Endometrial microvascular endothelial cells (primary cell): ENCODE measurements around the gene ZNF239. TPM values are rescaled to one million over a fixed set of nuclear protein-coding genes. Genes with fewer than 3 reads are reported as not detected.
"Not testable (repeated sequence)": the region's sequence is repeated elsewhere in the genome, so short reads cannot be mapped to it uniquely, and the experiment has no call there.

Experiments used
- in situ Hi-C: cut with HindIII; loops from 2 replicates; pipeline ENCODE4 v1.10.0; 2017; ENCODE audit warnings: low sequenced_read_pairs, low pct_unique_long_range_greater_than_20kb; ENCODE audit errors: inconsistent ontology term
- total RNA-seq: library from RNA; depleted of rRNA; stranded (reverse); fragments of >200 nt; gene quantifications from one replicate; pipeline ENCODE4 v1.2.3, GENCODE V29; 2015; ENCODE audit errors: inconsistent ontology term

The ZNF239 gene
- 4.7 TPM for total RNA-seq

DNA sequence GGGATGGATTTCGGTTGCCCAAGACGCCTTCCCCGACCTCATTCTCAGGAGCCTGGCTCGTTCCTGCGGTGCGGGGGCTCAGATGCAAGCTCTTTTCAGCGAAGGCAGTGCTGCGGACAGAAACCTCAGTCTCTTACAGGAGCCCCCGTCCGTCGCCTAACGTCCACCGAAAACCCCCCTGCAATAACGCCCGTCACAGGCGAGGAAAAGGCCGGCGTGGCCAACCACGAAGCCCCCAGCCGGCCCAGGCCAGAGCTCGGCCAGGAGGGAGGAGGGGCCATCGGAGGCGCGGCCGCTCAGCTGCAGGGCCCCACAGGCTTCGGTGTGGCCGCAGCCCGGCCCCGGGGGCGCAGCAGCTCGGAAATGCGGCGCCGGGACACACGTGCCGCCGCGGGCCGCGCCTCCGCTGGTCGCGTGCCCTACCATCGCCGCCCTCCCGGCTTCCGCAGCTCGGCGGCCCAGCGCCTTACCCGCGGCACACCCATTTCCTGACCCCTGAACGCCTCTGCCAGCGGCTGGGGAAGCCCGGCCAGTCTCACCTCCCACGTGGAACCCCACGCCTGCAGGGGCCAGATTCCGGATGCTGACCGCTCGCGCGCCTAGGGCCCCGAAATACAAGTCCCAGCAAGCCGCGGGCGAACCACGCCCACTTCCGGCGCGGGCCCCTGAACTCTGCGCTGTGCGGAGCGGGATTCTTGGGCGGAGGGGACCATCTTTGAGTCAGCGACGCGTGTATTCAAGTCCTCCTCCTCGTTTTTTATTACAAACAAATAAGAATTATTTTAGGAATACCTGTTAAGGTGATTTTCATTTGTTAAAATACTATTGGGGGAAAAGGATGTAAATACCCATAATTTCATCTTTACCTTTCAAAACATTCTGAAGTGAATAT lies at the start of gene ZNF239:
TSS of gene ZNF239 (minus strand) at position 616 of the 892 bp plus-strand sequence. CDS start 16,537 bp downstream, outside the sequence.
- in situ Hi-C loops = no loop called here

- in situ Hi-C loops = no loop called here
These were observed 48.9 kb upstream of the ZNF239 start for GRCh38 chr10:43623351-43623750.

- in situ Hi-C loops = no loop called here
These were observed 47.6 kb upstream of the ZNF239 start for GRCh38 chr10:43622038-43622437.

- in situ Hi-C loops = no loop called here
These were observed 45.0 kb upstream of the ZNF239 start for GRCh38 chr10:43619368-43619767.

- in situ Hi-C loops = no loop called here
These were observed 42.4 kb upstream of the ZNF239 start for GRCh38 chr10:43616697-43617370.

DNA sequence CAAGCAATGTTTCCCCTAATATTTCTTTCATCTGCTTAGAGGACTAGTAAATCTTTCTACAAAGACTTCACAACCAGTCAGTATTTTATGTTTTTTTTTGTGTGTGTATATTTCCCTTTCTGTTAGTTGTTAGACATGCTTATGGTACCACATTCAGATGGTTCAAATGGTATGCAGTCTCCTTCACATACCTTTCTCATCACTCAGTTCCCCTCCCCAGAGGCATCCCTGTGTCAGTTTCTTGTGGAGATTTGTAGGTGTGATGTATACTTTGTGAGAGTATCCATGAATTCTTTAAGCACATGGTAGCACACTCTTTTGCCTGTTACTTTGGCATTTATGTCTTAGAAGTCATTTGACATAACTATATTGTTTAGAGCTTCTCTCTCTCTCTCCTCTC lies 36.2 kb upstream of the ZNF239 start:
- in situ Hi-C loops = no loop called here

GRCh38 chr10:43607199-43607573 lies 32.8 kb upstream of the ZNF239 start:
- in situ Hi-C loops = no loop called here

DNA sequence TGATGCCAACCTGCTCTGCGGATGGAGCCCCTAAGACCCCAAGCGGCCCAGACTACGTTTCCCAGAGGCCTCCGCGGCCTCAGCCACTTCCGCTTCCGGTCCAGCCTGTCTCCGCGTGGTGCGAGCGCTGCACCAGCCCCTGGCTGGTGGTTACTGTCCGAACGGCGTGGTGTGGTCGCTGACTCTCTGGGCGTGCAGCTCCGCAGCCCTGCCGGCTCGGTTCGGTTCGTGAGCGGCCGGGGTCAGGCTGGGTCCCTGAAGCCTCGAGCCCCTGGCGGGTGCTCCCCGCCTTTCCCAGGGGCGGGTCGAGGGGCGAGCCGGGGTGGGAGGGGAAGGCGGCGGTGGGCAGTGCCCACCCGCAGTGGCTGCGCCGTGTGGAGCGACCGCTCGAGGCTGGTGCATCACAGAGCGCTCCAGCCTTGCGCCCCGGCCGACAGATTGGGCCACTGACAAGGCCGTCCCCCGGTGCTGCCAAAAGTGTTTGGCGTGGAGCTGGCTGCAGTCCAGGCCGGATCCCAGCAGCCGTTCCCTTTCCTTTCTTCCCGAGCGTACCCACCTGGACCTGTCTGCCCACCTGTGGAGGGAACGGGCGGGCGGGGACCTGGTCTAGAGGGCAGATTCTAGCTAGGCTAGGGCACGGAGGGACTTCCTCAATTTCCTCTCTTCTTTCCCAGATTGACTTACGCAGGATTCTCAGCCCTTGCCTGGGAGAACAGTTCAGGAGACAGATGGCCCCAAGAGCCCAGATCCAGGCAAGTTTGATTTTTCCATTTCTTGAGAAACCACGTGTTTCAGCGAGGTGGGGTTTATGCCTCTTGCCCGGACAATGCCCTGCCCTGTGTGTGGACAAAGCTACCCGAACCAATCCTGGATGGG lies 32.1 kb upstream of the ZNF239 start, which contains the start of gene ZNF485:
TSS of gene ZNF485 (plus strand) at position 116 of the 876 bp plus-strand sequence. CDS start at position 729, 613 bp downstream.
- in situ Hi-C loops = no loop called here

GRCh38 chr10:43605850-43606322 lies 31.5 kb upstream of the ZNF239 start:
- in situ Hi-C loops = no loop called here

GRCh38 chr10:43601576-43601975 lies 27.2 kb upstream of the ZNF239 start:
- in situ Hi-C loops = not testable (repeated sequence)

- in situ Hi-C loops = no loop called here
These were observed 24.9 kb upstream of the ZNF239 start for GRCh38 chr10:43599333-43599732.

- in situ Hi-C loops = no loop called here
These were observed 24.0 kb upstream of the ZNF239 start for GRCh38 chr10:43598446-43598845.

DNA sequence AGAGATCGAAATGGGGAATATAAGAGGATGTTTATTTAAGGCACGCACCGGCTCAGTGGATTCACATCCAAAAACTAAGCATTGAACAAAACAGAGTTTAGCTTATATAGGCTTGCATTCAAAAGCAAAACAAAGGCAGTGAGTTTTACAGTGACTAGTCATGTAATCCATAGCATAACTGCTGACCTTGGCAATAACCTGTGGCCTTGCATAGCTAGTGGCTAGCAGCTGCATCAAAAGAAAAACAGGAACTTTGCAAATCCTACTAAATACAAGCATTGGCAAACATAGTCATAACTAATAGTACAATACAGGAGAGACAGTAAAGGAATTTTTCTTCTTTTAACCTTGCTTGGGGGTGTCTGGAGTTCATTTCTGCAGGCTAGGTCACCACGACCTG lies 22.1 kb upstream of the ZNF239 start:
- in situ Hi-C loops = no loop called here

DNA sequence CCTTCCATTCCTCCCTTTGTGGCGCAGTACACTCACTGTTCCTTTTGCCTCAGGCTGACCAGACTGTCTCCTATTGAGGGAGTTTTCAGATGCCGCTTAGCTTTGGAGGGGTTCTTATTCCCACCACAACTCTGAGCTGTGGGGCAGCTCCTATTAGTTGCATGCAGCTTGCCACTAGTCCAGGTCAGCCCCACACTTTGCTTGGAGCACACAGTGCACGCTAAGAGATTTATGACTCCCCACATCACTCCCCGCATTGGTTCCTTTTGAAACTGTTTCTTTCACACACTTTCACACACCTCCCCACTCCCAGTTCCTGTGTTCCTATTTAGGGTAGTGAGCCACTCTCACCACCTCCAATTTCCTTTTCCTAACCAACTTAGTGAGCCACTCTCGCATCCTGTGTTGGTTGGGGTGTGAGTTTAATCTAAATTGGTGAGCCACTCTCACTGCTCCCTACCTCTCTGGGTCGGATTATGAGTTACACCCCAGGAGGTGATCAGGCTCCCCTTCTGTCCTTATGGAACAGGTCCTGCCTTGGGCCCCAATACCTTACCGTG lies 21.4 kb upstream of the ZNF239 start:
- in situ Hi-C loops = no loop called here

DNA sequence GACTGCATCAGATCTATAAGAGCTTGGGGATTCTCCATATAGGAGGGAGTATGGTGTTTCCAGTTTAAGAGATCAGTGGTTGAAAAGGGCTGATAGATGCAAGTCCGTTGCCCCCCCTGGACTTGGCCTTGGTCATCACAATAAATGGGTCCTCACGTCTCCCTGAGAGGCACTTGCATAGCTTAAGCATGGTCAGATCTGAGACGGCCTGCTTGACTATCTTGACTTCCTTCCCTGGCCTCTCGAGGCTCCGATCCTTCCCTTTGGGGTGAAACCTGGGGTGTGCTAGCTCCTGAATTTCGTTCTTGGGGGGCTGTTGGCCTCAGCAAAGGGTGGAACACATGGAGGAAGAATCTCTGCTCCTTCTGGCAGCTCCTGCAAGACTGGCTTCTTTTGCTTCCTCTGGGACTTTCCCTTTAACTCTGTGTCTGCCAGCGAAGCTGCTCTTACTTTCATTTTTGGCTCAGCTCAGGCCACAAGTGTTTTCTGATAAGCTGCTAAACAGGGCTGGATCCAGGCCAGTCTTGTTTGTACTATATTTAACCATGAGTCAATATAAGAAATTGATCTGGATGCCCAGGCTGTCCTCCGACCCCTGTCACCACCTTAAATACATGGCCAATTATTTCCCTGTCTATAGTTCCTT lies 20.7 kb upstream of the ZNF239 start:
- in situ Hi-C loops = no loop called here

GRCh38 chr10:43591303-43591904 lies 17.0 kb upstream of the ZNF239 start:
- in situ Hi-C loops = no loop called here

- in situ Hi-C loops = not testable (repeated sequence)
These were observed 12.3 kb upstream of the ZNF239 start for GRCh38 chr10:43586730-43587115.
